HL-60 (cell line): ENCODE results near the gene LINGO1.

ENCODE experiments used
- GABPA ChIP-seq: IDR thresholded peaks from 2 replicates; pipeline ENCODE4 v1.6.1; 2012; ENCODE audit warnings: low read depth
- POLR2AphosphoS5 ChIP-seq: IDR thresholded peaks from 2 replicates; pipeline ENCODE4 v1.6.1; 2012; ENCODE audit warnings: low read depth
- TF ChIP-seq, protein P1 (sequence below): IDR thresholded peaks from one replicate; pipeline ENCODE4 v1.5.1; 2011; ENCODE audit warnings: low read length, control low read depth, inconsistent platforms; ENCODE audit not compliant: insufficient read depth
- TF ChIP-seq, protein P2 (sequence below): IDR thresholded peaks from 2 replicates; pipeline ENCODE4 v1.6.1; 2012; ENCODE audit warnings: low read depth; ENCODE audit not compliant: insufficient replicate concordance

DNA sequence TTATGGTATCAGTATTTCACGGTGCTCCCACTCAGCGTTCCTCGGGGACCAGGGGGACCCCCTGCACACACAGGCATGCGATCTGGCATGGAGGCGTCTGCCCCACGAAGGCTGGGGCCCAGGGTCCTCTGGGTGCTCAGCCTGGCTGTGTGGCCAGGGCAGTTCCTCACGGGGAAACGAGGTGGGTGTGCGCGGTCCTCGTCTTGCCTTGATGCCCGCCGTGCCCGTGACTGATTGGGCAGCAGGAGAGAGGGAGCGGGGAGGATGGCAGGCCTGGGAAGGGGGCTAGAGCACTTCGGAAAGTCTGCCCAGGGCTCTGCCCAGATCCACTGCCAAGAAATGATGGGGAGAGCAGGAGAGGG, 10.9 kb downstream of the LINGO1 start:
- TF ChIP-seq, protein P1, sequence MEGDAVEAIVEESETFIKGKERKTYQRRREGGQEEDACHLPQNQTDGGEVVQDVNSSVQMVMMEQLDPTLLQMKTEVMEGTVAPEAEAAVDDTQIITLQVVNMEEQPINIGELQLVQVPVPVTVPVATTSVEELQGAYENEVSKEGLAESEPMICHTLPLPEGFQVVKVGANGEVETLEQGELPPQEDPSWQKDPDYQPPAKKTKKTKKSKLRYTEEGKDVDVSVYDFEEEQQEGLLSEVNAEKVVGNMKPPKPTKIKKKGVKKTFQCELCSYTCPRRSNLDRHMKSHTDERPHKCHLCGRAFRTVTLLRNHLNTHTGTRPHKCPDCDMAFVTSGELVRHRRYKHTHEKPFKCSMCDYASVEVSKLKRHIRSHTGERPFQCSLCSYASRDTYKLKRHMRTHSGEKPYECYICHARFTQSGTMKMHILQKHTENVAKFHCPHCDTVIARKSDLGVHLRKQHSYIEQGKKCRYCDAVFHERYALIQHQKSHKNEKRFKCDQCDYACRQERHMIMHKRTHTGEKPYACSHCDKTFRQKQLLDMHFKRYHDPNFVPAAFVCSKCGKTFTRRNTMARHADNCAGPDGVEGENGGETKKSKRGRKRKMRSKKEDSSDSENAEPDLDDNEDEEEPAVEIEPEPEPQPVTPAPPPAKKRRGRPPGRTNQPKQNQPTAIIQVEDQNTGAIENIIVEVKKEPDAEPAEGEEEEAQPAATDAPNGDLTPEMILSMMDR, result no peak
- TF ChIP-seq POLR2AphosphoS5, result no peak
- TF ChIP-seq, protein P2, sequence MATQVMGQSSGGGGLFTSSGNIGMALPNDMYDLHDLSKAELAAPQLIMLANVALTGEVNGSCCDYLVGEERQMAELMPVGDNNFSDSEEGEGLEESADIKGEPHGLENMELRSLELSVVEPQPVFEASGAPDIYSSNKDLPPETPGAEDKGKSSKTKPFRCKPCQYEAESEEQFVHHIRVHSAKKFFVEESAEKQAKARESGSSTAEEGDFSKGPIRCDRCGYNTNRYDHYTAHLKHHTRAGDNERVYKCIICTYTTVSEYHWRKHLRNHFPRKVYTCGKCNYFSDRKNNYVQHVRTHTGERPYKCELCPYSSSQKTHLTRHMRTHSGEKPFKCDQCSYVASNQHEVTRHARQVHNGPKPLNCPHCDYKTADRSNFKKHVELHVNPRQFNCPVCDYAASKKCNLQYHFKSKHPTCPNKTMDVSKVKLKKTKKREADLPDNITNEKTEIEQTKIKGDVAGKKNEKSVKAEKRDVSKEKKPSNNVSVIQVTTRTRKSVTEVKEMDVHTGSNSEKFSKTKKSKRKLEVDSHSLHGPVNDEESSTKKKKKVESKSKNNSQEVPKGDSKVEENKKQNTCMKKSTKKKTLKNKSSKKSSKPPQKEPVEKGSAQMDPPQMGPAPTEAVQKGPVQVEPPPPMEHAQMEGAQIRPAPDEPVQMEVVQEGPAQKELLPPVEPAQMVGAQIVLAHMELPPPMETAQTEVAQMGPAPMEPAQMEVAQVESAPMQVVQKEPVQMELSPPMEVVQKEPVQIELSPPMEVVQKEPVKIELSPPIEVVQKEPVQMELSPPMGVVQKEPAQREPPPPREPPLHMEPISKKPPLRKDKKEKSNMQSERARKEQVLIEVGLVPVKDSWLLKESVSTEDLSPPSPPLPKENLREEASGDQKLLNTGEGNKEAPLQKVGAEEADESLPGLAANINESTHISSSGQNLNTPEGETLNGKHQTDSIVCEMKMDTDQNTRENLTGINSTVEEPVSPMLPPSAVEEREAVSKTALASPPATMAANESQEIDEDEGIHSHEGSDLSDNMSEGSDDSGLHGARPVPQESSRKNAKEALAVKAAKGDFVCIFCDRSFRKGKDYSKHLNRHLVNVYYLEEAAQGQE, result no peak
- TF ChIP-seq GABPA, result no peak
